ENCODE results near the gene FBXL3. TPM values are rescaled to one million over a fixed set of nuclear protein-coding genes. Genes with fewer than 3 reads are reported as not detected.

FBXL3 gene
- total and polyA plus RNA-seq, 2 of the 8 experiments (the other 6 are each of a cell fraction or from before 2014, with no cell fraction given) = 4.9 to 14.9 TPM

GRCh38 chr13:76974618-76974975 lies 52.4 kb downstream of the FBXL3 start:
- Histone ChIP-seq H3K18ac (ENCODE audit: extremely low read depth, low read length) (no peak overlapping the region), H3K9me3 (ENCODE audit: insufficient read depth in 2 of 2, low read depth in 1 of 2, low read length in 1 of 2) (no peaks in the 10 kb centered on the region), H2BK5ac (ENCODE audit: low read depth, low read length) (no peak overlapping the region), H4K20me1 (replicated peaks in 1 of 2; ENCODE audit: control insufficient read depth in 1 of 2, insufficient read depth in 2 of 2, low read length in 2 of 2) (no peaks in the 10 kb centered on the region), H2BK12ac (ENCODE audit: low read depth, low read length) (no peak overlapping the region; the same call in 1 of the 2 replicates), H3K23me2 (ENCODE audit: low read depth, low read length) (no peaks in the 10 kb centered on the region), H3K4ac (replicated peaks; ENCODE audit: insufficient read length, low read depth, low read length) (no peak overlapping the region), H3K79me1 (ENCODE audit: low read depth, low read length) (no peaks in the 10 kb centered on the region), H3K4me2 (ENCODE audit: insufficient read depth in 1 of 2, low read depth in 2 of 2, low read length in 2 of 2) (no peak overlapping the region), H2AFZ (ENCODE audit: low read length) (peak overlapping the region; percentile 68), H3K23ac (ENCODE audit: insufficient read length) (no peak overlapping the region), H3K36me3 (ENCODE audit: control insufficient read depth in 2 of 4, insufficient read depth in 4 of 4, low read length in 3 of 4) (no peaks in the 10 kb centered on the region; a peak in 1 of 8 replicates), H4K5ac (ENCODE audit: insufficient read length, low read depth, low read length) (no peak overlapping the region), H3K4me3 (ENCODE audit: extremely low read depth in 1 of 4, insufficient read depth in 2 of 4, low read depth in 3 of 4, low read length in 4 of 4) (no peak overlapping the region), H2BK120ac (replicated peaks; ENCODE audit: low read depth, low read length) (no peak overlapping the region), H3K56ac (replicated peaks; ENCODE audit: insufficient read length, low read depth, low read length) (no peak overlapping the region), H3K14ac (ENCODE audit: insufficient read length) (no peak overlapping the region), H3K4me1 (replicated peaks in 1 of 4; ENCODE audit: control insufficient read depth in 3 of 4, insufficient read depth in 4 of 4, low read length in 3 of 4) (0 out of 7 replicates have a peak, but pooled peaks cover 0 to 2% (median 0%) of the 10 kb centered on the region in 4 experiments), H2AK5ac (ENCODE audit: low read depth, low read length) (no peak overlapping the region), H2BK20ac (ENCODE audit: low read length) (no peak overlapping the region), H3K27ac (ENCODE audit: low read depth, low read length) (no peak overlapping the region), H2BK15ac (ENCODE audit: low read length) (no peak overlapping the region), H3K79me2 (ENCODE audit: control insufficient read depth in 1 of 2, insufficient read depth in 2 of 2, low read length in 2 of 2) (no peaks in the 10 kb centered on the region), H4K8ac (ENCODE audit: extremely low read depth, insufficient read depth, low read length) (no peak overlapping the region), H3K27me3 (replicated peaks in 1 of 4; ENCODE audit: control insufficient read depth in 3 of 4, extremely low read depth in 1 of 4, insufficient read depth in 3 of 4, low read length in 3 of 4) (no peaks in the 10 kb centered on the region), H4K91ac (replicated peaks; ENCODE audit: insufficient read length, low read length) (no peak overlapping the region), H3K9ac (replicated peaks in 1 of 4; ENCODE audit: extremely low read depth in 1 of 4, low read depth in 3 of 4, low read length in 3 of 4) (no peak overlapping the region)
- ChIA-PET POLR2A (ENCODE audit: partially characterized antibody) (no interaction called here), CTCF (ENCODE audit: partially characterized antibody) (interaction anchor here (0.8 to 1.5 kb wide), 4 partner anchors 12 to 72 kb away, joined by 3 to 5 read pairs (median 3); no protein-coding TSS in a partner anchor)
- DNase-seq (ENCODE audit: low read depth in 1 of 2, low spot score in 2 of 2) (no peak), FAIRE-seq (no peak)
- 92% methylated on average over 3 of the region's 3 CpGs; no CpG with 5 or more reads in 1 of the 2 experiments for whole genome bisulfite sequencing, 2 experiments (ENCODE audit: extremely low coverage in 1 of 2, insufficient coverage in 1 of 2, insufficient read length in 1 of 2, insufficient replicate concordance in 2 of 2, low coverage in 1 of 2, low lambda C conversion rate in 2 of 2, missing lambda C conversion rate in 1 of 2)
- TF ChIP-seq SP4 (IDR thresholded peaks at IDR 0.05; ENCODE audit: low read length) = no peak
- no peak for TF ChIP-seq SIX5 (IDR thresholded peaks at IDR 0.05; ENCODE audit: low read depth, low read length)
